ENCODE measurements around the gene SPATA4.

Gene SPATA4

DNA sequence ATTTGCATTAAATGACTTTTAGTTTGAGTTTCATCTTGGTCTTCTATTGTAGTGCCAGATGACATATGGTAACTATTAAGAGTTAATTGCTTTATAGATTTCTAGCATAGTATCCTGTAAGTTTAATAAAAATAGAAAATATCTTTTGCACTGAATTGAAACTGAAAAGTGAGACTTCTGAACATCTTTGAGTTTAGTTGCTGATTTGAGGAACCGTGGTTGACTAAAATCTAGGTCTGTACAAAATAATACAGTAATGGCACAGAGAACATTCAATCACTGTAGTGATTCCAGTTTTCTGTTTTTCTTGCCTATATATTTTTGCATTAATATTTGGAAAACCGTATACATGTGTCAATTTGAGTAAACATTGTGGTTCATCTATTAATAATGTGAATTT, 60.7 kb downstream of the SPATA4 start:
- Histone ChIP-seq H2BK5ac (ENCODE audit: low read depth, low read length, poor library complexity) (no peak overlapping the region), H3K4me2 (ENCODE audit: low read length) (no peak overlapping the region), H4K8ac (ENCODE audit: low read depth, low read length) (no peak overlapping the region), H4K91ac (ENCODE audit: low read depth, low read length) (no peak overlapping the region), H3K36me3 (ENCODE audit: control insufficient read depth in 1 of 2, insufficient read depth in 2 of 2, low read length in 2 of 2) (no peaks in the 10 kb centered on the region), H2BK120ac (ENCODE audit: insufficient read depth, low read length, poor library complexity) (no peak overlapping the region), H3K4me3 (ENCODE audit: low read depth, low read length) (no peak overlapping the region), H2BK12ac (ENCODE audit: low read length) (no peak overlapping the region), H4K12ac (ENCODE audit: low read depth, low read length) (no peak overlapping the region), H3K27me3 (ENCODE audit: insufficient read depth, low read length) (no peaks in the 10 kb centered on the region), H3K79me2 (ENCODE audit: control insufficient read depth, insufficient read depth, low read length, poor library complexity) (no peaks in the 10 kb centered on the region), H3K9ac (ENCODE audit: low read length) (no peak overlapping the region), H3K9me3 (ENCODE audit: insufficient read depth, low read depth, low read length) (no peaks in the 10 kb centered on the region), H3K4ac (ENCODE audit: low read depth, low read length) (no peak overlapping the region), H3K23ac (ENCODE audit: low read length) (no peak overlapping the region), H3K18ac (ENCODE audit: low read length) (no peak overlapping the region), H2AK5ac (ENCODE audit: low read length) (no peak overlapping the region), H3K79me1 (ENCODE audit: low read length) (no peaks in the 10 kb centered on the region), H3K14ac (ENCODE audit: low read length) (no peak overlapping the region), H3K27ac (ENCODE audit: low read depth, low read length) (no peak overlapping the region), H2AFZ (ENCODE audit: insufficient read depth, low read length, poor library complexity) (no peak overlapping the region), H3K4me1 (ENCODE audit: control insufficient read depth in 1 of 2, insufficient read depth in 2 of 2, low read length in 2 of 2) (no peaks in the 10 kb centered on the region)
- no peak for DNase-seq
- WGBS (ENCODE audit: extremely low coverage, insufficient coverage, insufficient read length): no CpG with 5 or more reads among the region's 2 CpGs

Measured in trophoblast cell (in vitro differentiated cells and primary cell).